ENCODE results near the gene SLC5A9.

Gene SLC5A9

DNA sequence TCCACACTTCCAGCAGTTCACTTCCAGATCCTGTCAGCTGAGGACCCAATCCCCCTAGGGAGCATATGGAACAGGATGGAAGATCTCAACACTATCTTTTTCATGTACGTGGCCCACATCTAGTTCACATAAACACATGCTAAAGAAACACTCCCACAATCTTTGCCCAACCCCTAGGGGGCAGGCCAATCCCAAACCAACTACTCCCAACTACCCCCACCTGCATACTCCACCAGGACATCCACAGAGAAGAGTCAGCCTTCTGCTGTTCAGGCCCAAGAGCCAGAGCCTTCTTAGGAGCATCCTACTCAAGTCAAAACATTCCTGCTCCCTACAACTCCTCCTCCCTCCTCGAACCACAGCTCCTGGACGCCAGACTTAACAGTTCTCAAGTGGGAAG, 5.6 kb upstream of the SLC5A9 start:
- TF ChIP-seq, protein P1, sequence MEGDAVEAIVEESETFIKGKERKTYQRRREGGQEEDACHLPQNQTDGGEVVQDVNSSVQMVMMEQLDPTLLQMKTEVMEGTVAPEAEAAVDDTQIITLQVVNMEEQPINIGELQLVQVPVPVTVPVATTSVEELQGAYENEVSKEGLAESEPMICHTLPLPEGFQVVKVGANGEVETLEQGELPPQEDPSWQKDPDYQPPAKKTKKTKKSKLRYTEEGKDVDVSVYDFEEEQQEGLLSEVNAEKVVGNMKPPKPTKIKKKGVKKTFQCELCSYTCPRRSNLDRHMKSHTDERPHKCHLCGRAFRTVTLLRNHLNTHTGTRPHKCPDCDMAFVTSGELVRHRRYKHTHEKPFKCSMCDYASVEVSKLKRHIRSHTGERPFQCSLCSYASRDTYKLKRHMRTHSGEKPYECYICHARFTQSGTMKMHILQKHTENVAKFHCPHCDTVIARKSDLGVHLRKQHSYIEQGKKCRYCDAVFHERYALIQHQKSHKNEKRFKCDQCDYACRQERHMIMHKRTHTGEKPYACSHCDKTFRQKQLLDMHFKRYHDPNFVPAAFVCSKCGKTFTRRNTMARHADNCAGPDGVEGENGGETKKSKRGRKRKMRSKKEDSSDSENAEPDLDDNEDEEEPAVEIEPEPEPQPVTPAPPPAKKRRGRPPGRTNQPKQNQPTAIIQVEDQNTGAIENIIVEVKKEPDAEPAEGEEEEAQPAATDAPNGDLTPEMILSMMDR (IDR thresholded peaks at IDR 0.05; ENCODE audit: low read depth, low read length, missing control alignments) = no peak

DNA sequence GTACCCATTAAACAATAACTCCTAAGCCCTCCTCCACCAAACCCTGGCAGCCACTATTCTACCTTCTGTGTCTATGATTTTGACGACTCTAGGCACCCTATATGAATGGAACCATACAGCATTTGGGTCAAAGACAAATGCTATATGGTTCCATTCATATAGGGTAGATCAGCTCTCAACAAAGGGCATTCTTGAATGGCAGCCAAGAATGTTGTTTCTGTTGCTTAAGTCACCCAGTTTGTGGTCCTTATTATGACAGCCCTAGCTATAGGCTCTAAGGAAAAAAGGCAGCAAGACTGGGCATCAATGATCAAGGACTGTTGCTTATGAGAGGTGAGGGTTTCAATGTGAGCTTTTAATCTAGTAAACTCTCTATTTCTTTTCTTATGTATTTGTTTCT, 4.7 kb upstream of the SLC5A9 start:
- TF ChIP-seq, protein P1 (IDR thresholded peaks at IDR 0.05; ENCODE audit: low read depth, low read length, missing control alignments) = no peak
- no peak for DNase-seq (ENCODE audit: low read depth)
- in situ Hi-C loops (cut with HindIII; ENCODE audit: low sequenced_read_pairs) = no loop called here
- no peak overlapping the region for H3K4me3 ChIP-seq (ENCODE audit: low read depth, low read length)

More for the DNA sequence above, 5.6 kb upstream of the SLC5A9 start:
- in situ Hi-C loops (cut with HindIII; ENCODE audit: low sequenced_read_pairs) = no loop called here
- no peak overlapping the region for H3K4me3 ChIP-seq (ENCODE audit: low read depth, low read length)
- no peak for DNase-seq (ENCODE audit: low read depth)

DNA sequence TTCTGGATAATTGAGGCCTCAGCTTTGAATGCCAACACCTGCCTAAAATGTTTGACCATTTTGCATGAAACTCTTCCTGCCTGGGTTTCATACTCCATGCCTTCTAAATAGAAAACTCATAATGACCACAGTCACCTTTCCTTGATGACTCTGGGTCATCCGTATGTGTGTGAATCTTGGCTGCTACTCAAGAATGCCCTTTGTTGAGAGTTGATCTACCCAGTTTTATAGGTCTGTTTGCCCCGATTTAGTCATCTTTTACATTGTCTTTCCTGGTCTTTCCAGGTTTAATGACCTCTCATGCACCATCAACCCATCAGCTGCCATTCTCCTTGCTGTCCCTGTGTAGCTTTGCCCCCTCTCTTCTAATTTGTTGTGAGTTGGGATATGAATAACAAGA, 2.7 kb upstream of the SLC5A9 start:
- H3K4me3 ChIP-seq (ENCODE audit: low read depth, low read length) = no peak overlapping the region
- TF ChIP-seq, protein P1 (IDR thresholded peaks at IDR 0.05; ENCODE audit: low read depth, low read length, missing control alignments) = no peak
- no peak for DNase-seq (ENCODE audit: low read depth)
- in situ Hi-C loops (cut with HindIII; ENCODE audit: low sequenced_read_pairs) = no loop called here

DNA sequence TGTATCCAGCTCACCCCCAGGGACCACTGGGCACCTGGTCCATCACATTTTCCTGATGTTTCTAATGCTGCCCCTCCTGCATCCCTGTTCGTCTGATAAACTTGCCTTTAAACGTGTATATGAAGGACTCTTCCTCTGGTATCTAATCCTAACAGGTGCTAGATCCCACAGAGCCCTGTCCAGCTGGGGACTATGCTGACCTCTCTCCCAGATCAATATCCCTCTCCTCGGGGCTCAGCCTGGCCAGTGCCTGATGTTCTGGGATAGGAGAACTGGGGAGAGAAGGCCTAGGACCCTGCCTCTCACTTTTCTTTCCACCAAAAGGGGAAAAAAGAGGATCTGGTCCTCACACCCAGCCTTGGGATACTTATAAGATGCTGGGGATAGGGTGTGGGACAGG, 1.4 kb upstream of the SLC5A9 start:
- no peak for DNase-seq (ENCODE audit: low read depth)
- TF ChIP-seq, protein P1 (IDR thresholded peaks at IDR 0.05; ENCODE audit: low read depth, low read length, missing control alignments) = no peak
- in situ Hi-C loops (cut with HindIII; ENCODE audit: low sequenced_read_pairs) = no loop called here
- H3K4me3 ChIP-seq (ENCODE audit: low read depth, low read length) = no peak overlapping the region

DNA sequence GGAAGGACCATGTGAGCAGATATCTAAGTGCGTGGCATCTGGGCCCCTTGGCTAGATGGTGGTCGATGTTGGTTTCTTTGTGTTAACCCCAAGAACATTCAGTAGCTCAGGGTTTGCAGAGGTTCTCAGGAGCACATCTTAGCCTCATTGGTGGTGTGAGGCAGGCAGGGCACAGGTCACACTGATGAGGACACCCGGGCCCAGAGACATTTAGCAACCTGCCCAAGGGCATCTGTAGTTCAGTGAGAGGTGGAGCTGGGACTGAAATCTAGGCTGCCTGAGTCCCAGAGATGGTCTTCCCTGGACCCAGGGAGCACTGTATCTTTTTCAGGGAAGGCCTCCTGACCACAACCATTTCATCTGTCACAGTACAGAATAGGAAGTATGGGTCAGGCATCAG, 859 bp upstream of the SLC5A9 start:
- TF ChIP-seq, protein P1 (IDR thresholded peaks at IDR 0.05; ENCODE audit: low read depth, low read length, missing control alignments) = no peak
- H3K4me3 ChIP-seq (ENCODE audit: low read depth, low read length) = no peak overlapping the region
- in situ Hi-C loops (cut with HindIII; ENCODE audit: low sequenced_read_pairs) = no loop called here
- no peak for DNase-seq (ENCODE audit: low read depth)

DNA sequence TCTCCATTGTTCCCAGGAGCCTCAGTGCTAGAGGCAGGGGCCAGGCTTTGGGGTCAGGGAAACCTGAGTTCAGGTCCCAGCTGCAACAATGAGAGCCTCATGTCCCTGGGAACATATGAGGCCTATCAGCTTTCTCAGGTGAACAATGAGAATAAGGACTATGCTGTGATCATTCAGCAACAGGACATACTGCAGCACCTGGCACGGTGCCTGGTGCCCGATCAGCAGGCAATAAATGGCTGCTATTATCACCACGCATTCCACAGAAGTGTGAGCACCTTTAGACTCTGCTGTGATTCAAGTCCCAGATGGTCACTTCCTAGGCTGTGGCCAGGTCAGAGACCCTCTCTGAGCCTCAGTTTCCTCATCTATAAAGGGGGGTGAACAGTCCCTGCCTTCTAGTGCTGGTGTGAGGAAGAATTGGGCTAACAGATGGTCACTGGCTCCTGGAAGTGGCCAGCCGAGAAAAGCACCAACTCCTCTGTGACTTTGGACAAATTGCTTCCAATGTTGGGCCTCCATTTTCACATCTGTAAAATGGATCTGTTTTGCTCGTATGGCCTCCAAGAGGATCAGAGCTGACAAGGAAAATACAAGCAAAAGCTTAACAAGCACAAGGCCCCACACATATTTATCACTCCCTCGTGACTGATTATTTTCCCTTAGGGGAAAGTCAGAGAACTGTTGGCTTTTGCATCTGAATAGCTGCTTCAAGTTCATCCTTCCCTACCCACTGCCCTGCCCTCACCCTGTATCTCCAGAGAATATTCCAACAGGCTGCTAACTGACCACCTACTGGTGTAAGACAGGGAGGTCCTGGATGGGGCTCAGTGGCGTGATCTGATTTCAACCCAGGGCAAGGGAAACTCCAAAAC, 1.1 kb downstream of the SLC5A9 start:
- TF ChIP-seq, protein P1 (IDR thresholded peaks at IDR 0.05; ENCODE audit: low read depth, low read length, missing control alignments) = no peak
- in situ Hi-C loops (cut with HindIII; ENCODE audit: low sequenced_read_pairs) = no loop called here
- DNase-seq (ENCODE audit: low read depth) = no peak
- no peak overlapping the region for H3K4me3 ChIP-seq (ENCODE audit: low read depth, low read length)

All from astrocyte of the cerebellum (primary cell).